ENCODE measurements around the gene SMARCA4. TPM values are rescaled to one million over a fixed set of nuclear protein-coding genes. Genes with fewer than 3 reads are reported as not detected.

SMARCA4 gene
- total RNA-seq, 2 experiments from 2014 or later = 409 to 554 TPM

DNA sequence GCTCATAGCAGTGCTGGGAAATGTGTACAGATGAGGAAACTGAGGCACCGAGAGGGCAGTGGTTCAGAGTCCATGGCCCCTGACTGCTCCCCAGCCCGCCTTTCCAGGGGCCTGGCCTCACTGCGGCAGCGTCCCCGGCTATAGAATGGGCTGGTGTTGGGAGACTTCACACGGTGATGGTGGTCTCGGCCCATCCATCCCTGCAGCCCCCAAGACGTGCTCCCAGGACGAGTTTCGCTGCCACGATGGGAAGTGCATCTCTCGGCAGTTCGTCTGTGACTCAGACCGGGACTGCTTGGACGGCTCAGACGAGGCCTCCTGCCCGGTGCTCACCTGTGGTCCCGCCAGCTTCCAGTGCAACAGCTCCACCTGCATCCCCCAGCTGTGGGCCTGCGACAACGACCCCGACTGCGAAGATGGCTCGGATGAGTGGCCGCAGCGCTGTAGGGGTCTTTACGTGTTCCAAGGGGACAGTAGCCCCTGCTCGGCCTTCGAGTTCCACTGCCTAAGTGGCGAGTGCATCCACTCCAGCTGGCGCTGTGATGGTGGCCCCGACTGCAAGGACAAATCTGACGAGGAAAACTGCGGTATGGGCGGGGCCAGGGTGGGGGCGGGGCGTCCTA, 144.3 kb downstream of the SMARCA4 start:
- DNase-seq (ENCODE audit: low spot score) = no peak
- BruUV-seq (replicated peaks) = TSS peak; percentile 30
- peaks cover 94% of the 10 kb centered on the region for H3K36me3 ChIP-seq (ENCODE audit: insufficient read depth, low read length)

DNA sequence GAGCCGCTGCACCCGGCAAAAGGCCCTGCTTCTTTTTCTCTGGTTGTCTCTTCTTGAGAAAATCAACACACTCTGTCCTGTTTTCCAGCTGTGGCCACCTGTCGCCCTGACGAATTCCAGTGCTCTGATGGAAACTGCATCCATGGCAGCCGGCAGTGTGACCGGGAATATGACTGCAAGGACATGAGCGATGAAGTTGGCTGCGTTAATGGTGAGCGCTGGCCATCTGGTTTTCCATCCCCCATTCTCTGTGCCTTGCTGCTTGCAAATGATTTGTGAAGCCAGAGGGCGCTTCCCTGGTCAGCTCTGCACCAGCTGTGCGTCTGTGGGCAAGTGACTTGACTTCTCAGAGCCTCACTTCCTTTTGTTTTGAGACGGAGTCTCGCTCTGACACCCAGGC, 145.6 kb downstream of the SMARCA4 start:
- Histone ChIP-seq H4K20me1 (ENCODE audit: insufficient read depth, low read length) (no peaks in the 10 kb centered on the region), H3K36me3 (ENCODE audit: insufficient read depth, low read length) (peaks cover 96% of the 10 kb centered on the region), H3K9me2 (ENCODE audit: insufficient read depth, low read length) (no peaks in the 10 kb centered on the region), H2AFZ (ENCODE audit: low read length) (no peak overlapping the region), H3K4me3 (ENCODE audit: low read depth, low read length, poor library complexity, severe bottlenecking) (no peak overlapping the region), H3K4me1 (ENCODE audit: insufficient read depth, low read length, poor library complexity, severe bottlenecking) (no peaks in the 10 kb centered on the region), H3K9me3 (ENCODE audit: low read length) (no peaks in the 10 kb centered on the region), H3K4me2 (ENCODE audit: low read length) (no peak overlapping the region), H3K27ac (ENCODE audit: low read depth, low read length, poor library complexity, severe bottlenecking) (no peak overlapping the region), H3K79me2 (ENCODE audit: insufficient read depth, low read depth, low read length) (no peaks in the 10 kb centered on the region)
- intact Hi-C loops (cut with micrococcal nuclease; ENCODE audit: unreplicated experiment) = no loop called here
- POLR2A ChIA-PET = no interaction called here
- CTCF ChIA-PET (ENCODE audit: unreplicated experiment) = interaction anchor here (0.5 kb wide), 1 partner anchor 359 kb away, joined by 10 read pairs; no protein-coding TSS in a partner anchor
- DNase-seq (ENCODE audit: low spot score) = no peak
- TF ChIP-seq, protein P1, sequence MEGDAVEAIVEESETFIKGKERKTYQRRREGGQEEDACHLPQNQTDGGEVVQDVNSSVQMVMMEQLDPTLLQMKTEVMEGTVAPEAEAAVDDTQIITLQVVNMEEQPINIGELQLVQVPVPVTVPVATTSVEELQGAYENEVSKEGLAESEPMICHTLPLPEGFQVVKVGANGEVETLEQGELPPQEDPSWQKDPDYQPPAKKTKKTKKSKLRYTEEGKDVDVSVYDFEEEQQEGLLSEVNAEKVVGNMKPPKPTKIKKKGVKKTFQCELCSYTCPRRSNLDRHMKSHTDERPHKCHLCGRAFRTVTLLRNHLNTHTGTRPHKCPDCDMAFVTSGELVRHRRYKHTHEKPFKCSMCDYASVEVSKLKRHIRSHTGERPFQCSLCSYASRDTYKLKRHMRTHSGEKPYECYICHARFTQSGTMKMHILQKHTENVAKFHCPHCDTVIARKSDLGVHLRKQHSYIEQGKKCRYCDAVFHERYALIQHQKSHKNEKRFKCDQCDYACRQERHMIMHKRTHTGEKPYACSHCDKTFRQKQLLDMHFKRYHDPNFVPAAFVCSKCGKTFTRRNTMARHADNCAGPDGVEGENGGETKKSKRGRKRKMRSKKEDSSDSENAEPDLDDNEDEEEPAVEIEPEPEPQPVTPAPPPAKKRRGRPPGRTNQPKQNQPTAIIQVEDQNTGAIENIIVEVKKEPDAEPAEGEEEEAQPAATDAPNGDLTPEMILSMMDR (conservative IDR thresholded peaks at IDR 0.05; ENCODE audit: low read length) = no peak
- no peak for TF ChIP-seq EZH2phosphoT487 (IDR thresholded peaks at IDR 0.05; ENCODE audit: borderline replicate concordance, low read depth, low read length)
- no TSS peak for BruUV-seq (replicated peaks)

More for the DNA sequence above, 144.3 kb downstream of the SMARCA4 start:
- Histone ChIP-seq H3K9me3 (ENCODE audit: low read length) (no peaks in the 10 kb centered on the region), H3K9me2 (ENCODE audit: insufficient read depth, low read length) (no peaks in the 10 kb centered on the region), H3K4me1 (ENCODE audit: insufficient read depth, low read length, poor library complexity, severe bottlenecking) (no peaks in the 10 kb centered on the region), H3K79me2 (ENCODE audit: insufficient read depth, low read depth, low read length) (peaks cover 8% of the 10 kb centered on the region; the same call in 1 of the 2 replicates), H3K4me2 (ENCODE audit: low read length) (no peak overlapping the region), H4K20me1 (ENCODE audit: insufficient read depth, low read length) (no peaks in the 10 kb centered on the region), H2AFZ (ENCODE audit: low read length) (no peak overlapping the region), H3K27ac (ENCODE audit: low read depth, low read length, poor library complexity, severe bottlenecking) (no peak overlapping the region), H3K4me3 (ENCODE audit: low read depth, low read length, poor library complexity, severe bottlenecking) (no peak overlapping the region)
- CTCF ChIA-PET (ENCODE audit: unreplicated experiment) = no interaction called here
- intact Hi-C loops (cut with micrococcal nuclease; ENCODE audit: unreplicated experiment) = no loop called here
- TF ChIP-seq, protein P1 (conservative IDR thresholded peaks at IDR 0.05; ENCODE audit: low read length) = no peak
- TF ChIP-seq EZH2phosphoT487 (IDR thresholded peaks at IDR 0.05; ENCODE audit: borderline replicate concordance, low read depth, low read length) = no peak
- POLR2A ChIA-PET = no interaction called here

DNA sequence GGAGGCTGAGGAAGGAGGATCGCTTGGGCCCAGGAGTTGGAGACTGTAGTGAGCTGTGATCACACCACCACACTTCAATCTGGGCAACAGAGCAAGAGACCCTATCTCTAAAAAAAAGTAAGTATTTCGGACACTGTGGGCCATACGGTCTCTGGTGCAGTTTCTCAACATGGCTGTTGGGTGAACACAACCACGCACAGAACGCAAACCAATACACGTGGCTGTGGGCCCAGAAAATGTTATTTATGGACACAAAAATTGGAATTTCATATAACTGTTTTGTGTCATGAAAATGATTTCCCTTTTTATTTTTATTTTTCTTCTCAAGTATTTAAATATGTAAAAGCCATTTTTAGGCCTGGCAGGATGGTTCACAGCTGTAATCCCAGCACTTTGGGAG, 147.9 kb downstream of the SMARCA4 start:
- peaks cover 95% of the 10 kb centered on the region for H3K36me3 ChIP-seq (ENCODE audit: insufficient read depth, low read length)
- DNase-seq (ENCODE audit: low spot score) = no peak
- no peak overlapping the region for H2AFZ ChIP-seq (ENCODE audit: low read length)
- H3K9me2 ChIP-seq (ENCODE audit: insufficient read depth, low read length) = no peaks in the 10 kb centered on the region
- TF ChIP-seq, protein P1 (conservative IDR thresholded peaks at IDR 0.05; ENCODE audit: low read length) = no peak
- TF ChIP-seq EZH2phosphoT487 (IDR thresholded peaks at IDR 0.05; ENCODE audit: borderline replicate concordance, low read depth, low read length) = no peak
- BruUV-seq (replicated peaks) = no TSS peak
- no peak overlapping the region for H3K4me2 ChIP-seq (ENCODE audit: low read length)
- H4K20me1 ChIP-seq (ENCODE audit: insufficient read depth, low read length) = no peaks in the 10 kb centered on the region
- intact Hi-C loops (cut with micrococcal nuclease; ENCODE audit: unreplicated experiment) = no loop called here
- H3K79me2 ChIP-seq (ENCODE audit: insufficient read depth, low read depth, low read length) = no peaks in the 10 kb centered on the region
- CTCF ChIA-PET (ENCODE audit: unreplicated experiment) = no interaction called here
- no peak overlapping the region for H3K4me3 ChIP-seq (ENCODE audit: low read depth, low read length, poor library complexity, severe bottlenecking)
- no peaks in the 10 kb centered on the region for H3K9me3 ChIP-seq (ENCODE audit: low read length)
- H3K27ac ChIP-seq (ENCODE audit: low read depth, low read length, poor library complexity, severe bottlenecking) = no peak overlapping the region
- POLR2A ChIA-PET = no interaction called here
- no peaks in the 10 kb centered on the region for H3K4me1 ChIP-seq (ENCODE audit: insufficient read depth, low read length, poor library complexity, severe bottlenecking)
